ENCODE data around the gene LCMT2. TPM values are rescaled to one million over a fixed set of nuclear protein-coding genes. Genes with fewer than 3 reads are reported as not detected.

LCMT2 gene
- total RNA-seq, 1 experiment from 2014 or later: 6.7 TPM

DNA sequence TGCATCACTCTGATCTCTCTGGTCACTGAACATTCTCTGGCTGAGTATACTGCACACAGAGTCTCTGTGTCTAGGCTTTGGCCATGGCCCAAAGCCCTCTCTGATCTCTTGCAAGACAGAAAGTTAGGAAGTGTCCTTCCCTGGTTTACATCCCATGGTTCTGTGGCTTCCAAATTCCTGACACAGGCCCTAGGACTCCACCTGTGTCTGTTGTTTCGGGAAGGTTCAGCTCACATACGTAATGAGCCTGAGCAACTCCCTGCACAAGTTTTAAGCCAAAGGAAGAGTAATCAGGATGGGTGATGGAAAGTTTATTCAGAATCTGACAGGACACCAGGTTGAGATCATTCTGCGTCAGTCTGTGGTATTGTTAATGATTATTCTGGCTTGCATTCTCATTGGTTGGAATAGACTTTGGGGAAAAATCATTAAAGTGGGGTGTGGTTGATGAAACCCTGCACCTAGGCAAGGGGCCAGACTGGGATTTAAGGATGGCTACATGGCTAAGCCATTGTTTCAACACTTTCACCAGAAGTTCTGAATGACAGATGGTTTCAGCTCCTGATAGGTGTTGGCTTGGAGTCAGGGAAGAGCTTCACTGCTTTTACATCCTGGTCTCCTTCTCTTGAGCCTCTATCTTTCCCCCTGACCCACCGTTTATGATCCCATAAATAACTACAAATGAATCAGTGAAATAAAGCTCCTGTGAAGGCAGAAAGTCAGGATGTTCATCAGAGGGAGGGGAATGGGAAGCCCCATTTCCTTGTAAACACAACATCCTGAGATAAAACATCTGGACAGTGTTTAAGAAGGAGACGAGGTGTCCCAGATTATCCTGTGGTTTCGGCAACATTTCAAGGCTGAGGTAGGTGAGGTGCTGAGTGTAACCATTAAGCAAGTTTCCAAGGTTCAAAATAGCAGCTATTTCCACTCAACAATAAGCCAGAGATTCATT lies 14.1 kb downstream of the LCMT2 start:
- TF ChIP-seq EZH2phosphoT487 (IDR thresholded peaks at IDR 0.05; ENCODE audit: borderline replicate concordance, low read length) (no peak), EZH2 (IDR thresholded peaks at IDR 0.05; ENCODE audit: low read length, unreplicated experiment) (no peak)
- TF ChIP-seq, protein P1, sequence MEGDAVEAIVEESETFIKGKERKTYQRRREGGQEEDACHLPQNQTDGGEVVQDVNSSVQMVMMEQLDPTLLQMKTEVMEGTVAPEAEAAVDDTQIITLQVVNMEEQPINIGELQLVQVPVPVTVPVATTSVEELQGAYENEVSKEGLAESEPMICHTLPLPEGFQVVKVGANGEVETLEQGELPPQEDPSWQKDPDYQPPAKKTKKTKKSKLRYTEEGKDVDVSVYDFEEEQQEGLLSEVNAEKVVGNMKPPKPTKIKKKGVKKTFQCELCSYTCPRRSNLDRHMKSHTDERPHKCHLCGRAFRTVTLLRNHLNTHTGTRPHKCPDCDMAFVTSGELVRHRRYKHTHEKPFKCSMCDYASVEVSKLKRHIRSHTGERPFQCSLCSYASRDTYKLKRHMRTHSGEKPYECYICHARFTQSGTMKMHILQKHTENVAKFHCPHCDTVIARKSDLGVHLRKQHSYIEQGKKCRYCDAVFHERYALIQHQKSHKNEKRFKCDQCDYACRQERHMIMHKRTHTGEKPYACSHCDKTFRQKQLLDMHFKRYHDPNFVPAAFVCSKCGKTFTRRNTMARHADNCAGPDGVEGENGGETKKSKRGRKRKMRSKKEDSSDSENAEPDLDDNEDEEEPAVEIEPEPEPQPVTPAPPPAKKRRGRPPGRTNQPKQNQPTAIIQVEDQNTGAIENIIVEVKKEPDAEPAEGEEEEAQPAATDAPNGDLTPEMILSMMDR (conservative IDR thresholded peaks at IDR 0.05; ENCODE audit: low read depth, low read length): no peak
- H3F3A ChIP-seq (ENCODE audit: low read length, unreplicated experiment): no peaks in the 10 kb centered on the region
- no peaks in the 10 kb centered on the region for H3K4me1 ChIP-seq (ENCODE audit: insufficient read depth, low read length)
- BruUV-seq (replicated peaks): no TSS peak
- no peaks in the 10 kb centered on the region for H3K36me3 ChIP-seq (ENCODE audit: low read depth, low read length)
- H3K4me3 ChIP-seq (ENCODE audit: low read length): no peak overlapping the region
- H2AFZ ChIP-seq (ENCODE audit: low read length): no peak overlapping the region
- POLR2A ChIA-PET (ENCODE audit: unreplicated experiment): no interaction called here
- H3K9ac ChIP-seq (ENCODE audit: low read length): no peak overlapping the region
- CTCF ChIA-PET: interaction anchor here (0.6 kb wide), 1 partner anchor 85 kb away, joined by 3 read pairs; no protein-coding TSS in a partner anchor
- H3K79me2 ChIP-seq (ENCODE audit: low read length): no peaks in the 10 kb centered on the region
- peaks cover 6% of the 10 kb centered on the region; the same call in 1 of the 2 replicates for H3K27me3 ChIP-seq (ENCODE audit: low read length)
- H4K20me1 ChIP-seq (ENCODE audit: low read length): no peaks in the 10 kb centered on the region
- no peaks in the 10 kb centered on the region for H3K9me2 ChIP-seq (replicated peaks; ENCODE audit: low read length)
- H3K27ac ChIP-seq (ENCODE audit: low read length): no peak overlapping the region
- H3K4me2 ChIP-seq (ENCODE audit: low read length): no peak overlapping the region
- intact Hi-C loops (cut with micrococcal nuclease): no loop called here
- no peaks in the 10 kb centered on the region for H3K9me3 ChIP-seq (ENCODE audit: low read length)
- no peak for DNase-seq
- no peak for ATAC-seq

DNA sequence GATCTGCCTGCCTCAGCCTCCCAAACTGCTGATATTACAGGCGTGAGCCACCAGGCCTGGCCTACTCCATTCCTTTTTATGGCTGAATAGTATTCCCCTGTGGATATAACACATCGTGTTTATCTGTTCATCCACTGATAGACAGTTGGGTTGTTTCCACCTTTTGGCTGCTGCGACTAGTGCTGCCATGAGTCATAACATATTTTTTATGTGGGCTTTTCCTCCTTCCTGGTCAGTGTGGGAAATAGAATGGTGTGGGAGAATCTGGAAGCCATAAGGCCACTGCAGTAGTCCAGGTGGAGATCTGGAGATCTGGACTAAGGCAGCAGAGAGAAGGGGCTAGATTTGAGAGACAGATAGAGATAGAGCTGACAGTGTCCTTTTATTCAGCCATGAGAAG lies 16.2 kb downstream of the LCMT2 start:
- no peaks in the 10 kb centered on the region for H3K79me2 ChIP-seq (ENCODE audit: low read length)
- ATAC-seq: peak; percentile 45
- no peaks in the 10 kb centered on the region for H3K9me2 ChIP-seq (replicated peaks; ENCODE audit: low read length)
- H3K27me3 ChIP-seq (ENCODE audit: low read length): peaks cover 24% of the 10 kb centered on the region
- CTCF ChIA-PET: no interaction called here
- peak; percentile 29 for DNase-seq
- H3K9ac ChIP-seq (ENCODE audit: low read length): no peak overlapping the region
- H3K4me2 ChIP-seq (ENCODE audit: low read length): no peak overlapping the region
- TF ChIP-seq EZH2 (IDR thresholded peaks at IDR 0.05; ENCODE audit: low read length, unreplicated experiment): no peak
- TF ChIP-seq, protein P1 (conservative IDR thresholded peaks at IDR 0.05; ENCODE audit: low read depth, low read length): no peak
- TF ChIP-seq EZH2phosphoT487 (IDR thresholded peaks at IDR 0.05; ENCODE audit: borderline replicate concordance, low read length): no peak
- H3F3A ChIP-seq (ENCODE audit: low read length, unreplicated experiment): no peaks in the 10 kb centered on the region
- H4K20me1 ChIP-seq (ENCODE audit: low read length): no peaks in the 10 kb centered on the region
- no peaks in the 10 kb centered on the region for H3K9me3 ChIP-seq (ENCODE audit: low read length)
- H3K4me3 ChIP-seq (ENCODE audit: low read length): no peak overlapping the region
- no peak overlapping the region for H3K27ac ChIP-seq (ENCODE audit: low read length)
- no peaks in the 10 kb centered on the region for H3K36me3 ChIP-seq (ENCODE audit: low read depth, low read length)
- intact Hi-C loops (cut with micrococcal nuclease): no loop called here
- POLR2A ChIA-PET (ENCODE audit: unreplicated experiment): no interaction called here
- H2AFZ ChIP-seq (ENCODE audit: low read length): no peak overlapping the region
- BruUV-seq (replicated peaks): no TSS peak
- H3K4me1 ChIP-seq (ENCODE audit: insufficient read depth, low read length): no peaks in the 10 kb centered on the region

DNA sequence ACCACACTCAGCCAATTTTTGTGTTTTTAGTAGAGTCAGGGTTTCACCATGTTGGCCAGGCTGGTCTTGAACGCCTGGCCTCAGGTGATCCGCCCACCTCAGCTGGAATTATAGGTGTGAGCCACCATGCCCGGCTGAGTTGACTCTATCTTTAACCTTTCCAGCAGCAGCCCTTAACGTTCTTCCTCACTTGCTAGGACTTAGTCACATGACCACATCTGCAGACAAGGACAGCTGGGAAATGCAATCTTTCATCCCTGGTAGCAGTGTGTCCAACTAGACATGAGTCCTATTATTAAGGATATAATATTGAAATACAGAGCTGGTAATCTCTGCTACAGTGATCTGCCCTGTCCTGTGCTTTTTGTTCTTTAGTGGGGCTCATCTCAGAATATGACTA lies 18.0 kb downstream of the LCMT2 start:
- H3K9me3 ChIP-seq (ENCODE audit: low read length): no peaks in the 10 kb centered on the region
- H3K4me2 ChIP-seq (ENCODE audit: low read length): no peak overlapping the region
- H3K9ac ChIP-seq (ENCODE audit: low read length): no peak overlapping the region
- no peaks in the 10 kb centered on the region for H3K79me2 ChIP-seq (ENCODE audit: low read length)
- H3K4me3 ChIP-seq (ENCODE audit: low read length): no peak overlapping the region
- H3F3A ChIP-seq (ENCODE audit: low read length, unreplicated experiment): no peaks in the 10 kb centered on the region
- no peak overlapping the region for H3K27ac ChIP-seq (ENCODE audit: low read length)
- CTCF ChIA-PET: no interaction called here
- TF ChIP-seq EZH2phosphoT487 (IDR thresholded peaks at IDR 0.05; ENCODE audit: borderline replicate concordance, low read length) (no peak), EZH2 (IDR thresholded peaks at IDR 0.05; ENCODE audit: low read length, unreplicated experiment) (no peak)
- TF ChIP-seq, protein P1 (conservative IDR thresholded peaks at IDR 0.05; ENCODE audit: low read depth, low read length): no peak
- no peaks in the 10 kb centered on the region for H4K20me1 ChIP-seq (ENCODE audit: low read length)
- POLR2A ChIA-PET (ENCODE audit: unreplicated experiment): no interaction called here
- peaks cover 27% of the 10 kb centered on the region for H3K27me3 ChIP-seq (ENCODE audit: low read length)
- BruUV-seq (replicated peaks): no TSS peak
- no peaks in the 10 kb centered on the region for H3K4me1 ChIP-seq (ENCODE audit: insufficient read depth, low read length)
- no peaks in the 10 kb centered on the region for H3K36me3 ChIP-seq (ENCODE audit: low read depth, low read length)
- no peak for ATAC-seq
- intact Hi-C loops (cut with micrococcal nuclease): no loop called here
- no peak for DNase-seq
- no peak overlapping the region for H2AFZ ChIP-seq (ENCODE audit: low read length)
- H3K9me2 ChIP-seq (replicated peaks; ENCODE audit: low read length): no peaks in the 10 kb centered on the region

Data from PC-3 (cell line).